Panc1 (cell line): Measurements from ENCODE around the gene SETD7. TPM values are rescaled to one million over a fixed set of nuclear protein-coding genes. Genes with fewer than 3 reads are reported as not detected.

Experiments used
- ATAC-seq: fragments of 200-7000 bp; cut with Tn5 transposase; 2 replicates; pipeline ENCODE4 v1.9.1; 2020; ENCODE audit warnings: mild to moderate bottlenecking, moderate library complexity
- BruUV-seq: library from RNA; stranded (reverse); fragments of 400-500 nt; replicated peaks from 2 replicates; lab custom pipeline; 2021; lab: Mats Ljungman, UMichigan
- CTCF ChIA-PET: fragments of 300-600 bp; sonication (Branson Sonifier 250); formaldehyde crosslinking; loops from one replicate; lab custom pipeline; 2022; ENCODE audit warnings: antibody characterized with exemption; lab: Charles Lee
- POLR2A ChIA-PET: fragments of 300-600 bp; sonication (Branson Sonifier 250); formaldehyde crosslinking; loops from one replicate; lab custom pipeline; 2022; ENCODE audit warnings: antibody characterized with exemption; lab: Charles Lee
- DNase-seq: peaks from one replicate; pipeline ENCODE4 v3.0.0-alpha.2; 2010; ENCODE audit warnings: low read depth, low spot score
- H3K27ac ChIP-seq: 2 replicates; pipeline ENCODE4 v1.5.1; 2011; ENCODE audit warnings: mild to moderate bottlenecking, low read length, inconsistent platforms
- H3K27me3 ChIP-seq: fragments of 200-500 bp; sonication (Bioruptor generic); 2 replicates; pipeline ENCODE4 v1.6.0; 2014; ENCODE audit warnings: low read length, inconsistent platforms; ENCODE audit not compliant: control insufficient read depth, insufficient read depth
- H3K36me3 ChIP-seq: fragments of 200-500 bp; sonication (Bioruptor generic); 2 replicates; pipeline ENCODE4 v1.5.1; 2014; ENCODE audit warnings: inconsistent platforms, mild to moderate bottlenecking, low read length, moderate library complexity; ENCODE audit not compliant: control insufficient read depth, insufficient read depth
- H3K4me1 ChIP-seq: 2 replicates; pipeline ENCODE4 v1.5.1; 2011; ENCODE audit warnings: inconsistent platforms, mild to moderate bottlenecking, low read length, moderate library complexity; ENCODE audit not compliant: control insufficient read depth, insufficient read depth
- H3K4me3 ChIP-seq, 2 experiments: 2 replicates each; pipeline ENCODE4 v1.5.1; 2011 to 2012; ENCODE audit warnings: low read depth in 2 of 2, low read length in 2 of 2, mild to moderate bottlenecking in 2 of 2, inconsistent platforms in 1 of 2, moderate library complexity in 1 of 2
- H3K9me3 ChIP-seq: fragments of 200-500 bp; sonication (Bioruptor generic); 2 replicates; pipeline ENCODE4 v1.5.1; 2014; ENCODE audit warnings: low read depth, mild to moderate bottlenecking, inconsistent platforms, low read length, moderate library complexity; ENCODE audit not compliant: control insufficient read depth, insufficient read depth
- CTCF ChIP-seq: fragments of 450-650 bp; IDR thresholded peaks from 2 replicates; pipeline ENCODE4 v1.5.1; 2017; ENCODE audit warnings: mild to moderate bottlenecking
- POLR2AphosphoS5 ChIP-seq: IDR thresholded peaks from 2 replicates; pipeline ENCODE4 v1.6.1; 2012; ENCODE audit warnings: mild to moderate bottlenecking, low read depth, low read length, moderate library complexity
- REST ChIP-seq, 2 experiments: IDR thresholded peaks; 2 replicates each; pipeline ENCODE4 v1.6.1; 2011 to 2012; ENCODE audit warnings: low read depth in 2 of 2, control low read depth in 1 of 2, low read length in 1 of 2, mild to moderate bottlenecking in 1 of 2, moderate library complexity in 1 of 2; ENCODE audit not compliant: insufficient read depth in 1 of 2
- SIN3A ChIP-seq: IDR thresholded peaks from 2 replicates; pipeline ENCODE4 v1.6.1; 2012; ENCODE audit warnings: low read depth, mild to moderate bottlenecking, low read length, moderate library complexity, borderline replicate concordance; ENCODE audit not compliant: insufficient read depth
- TCF7L2 ChIP-seq: IDR thresholded peaks from 2 replicates; pipeline ENCODE4 v1.6.1; 2011; ENCODE audit warnings: mild to moderate bottlenecking, low read depth, low read length, inconsistent platforms
- in situ Hi-C: cut with HindIII; loops from 2 replicates; pipeline ENCODE4 v1.10.0; 2016; ENCODE audit warnings: low sequenced_read_pairs, low pct_unique_long_range_greater_than_20kb
- intact Hi-C: fragments of 100-400 bp; cut with micrococcal nuclease; formaldehyde crosslinking; loops from one replicate; pipeline ENCODE4 v1.10.0; 2022; ENCODE audit not compliant: unreplicated experiment
- total RNA-seq: library from RNA; stranded (reverse); gene quantifications from one replicate; pipeline ENCODE4 v1.2.1, GENCODE V29; 2021; ENCODE audit not compliant: unreplicated experiment

The SETD7 gene
- total RNA-seq, 1 experiment from 2014 or later: 24.8 TPM

- ChIA-PET POLR2A (no interaction called here), CTCF (no interaction called here)
- Histone ChIP-seq H3K9me3 (no peaks in the 10 kb centered on the region), H3K27ac (no peak overlapping the region), H3K4me1 (no peaks in the 10 kb centered on the region), H3K4me3 (no peak overlapping the region), H3K27me3 (no peaks in the 10 kb centered on the region), H3K36me3 (no peaks in the 10 kb centered on the region)
- in situ Hi-C loops (no loop called here), intact Hi-C loops (no loop called here)
- ATAC-seq (no peak), DNase-seq (no peak)
- TF ChIP-seq TCF7L2 (no peak), CTCF (no peak), POLR2AphosphoS5 (no peak), SIN3A (no peak), REST (IDR thresholded peaks at IDR 0.05; ENCODE audit: insufficient read depth in 1 of 2, low read depth in 2 of 2, low read length in 1 of 2) (no peak)
- BruUV-seq: no TSS peak
Measured at GRCh38 chr4:139511320-139511719, 44.7 kb downstream of the SETD7 start.

GRCh38 chr4:139509727-139510410 lies 46.1 kb downstream of the SETD7 start:
- Histone ChIP-seq H3K27ac (no peak overlapping the region), H3K27me3 (no peaks in the 10 kb centered on the region), H3K9me3 (no peaks in the 10 kb centered on the region), H3K4me1 (no peaks in the 10 kb centered on the region), H3K4me3 (no peak overlapping the region), H3K36me3 (no peaks in the 10 kb centered on the region)
- TF ChIP-seq CTCF (peak; percentile 54), TCF7L2 (no peak)
- POLR2A ChIA-PET: interaction anchor here (0.6 kb wide), 1 partner anchor 23 kb away, joined by 3 read pairs; no protein-coding TSS in a partner anchor
- DNase-seq: no peak
- ATAC-seq: peak; percentile 76; the same call in 1 of the 2 replicates
- no TSS peak for BruUV-seq
- CTCF ChIA-PET: interaction anchor here (0.7 to 1.3 kb wide), 2 partner anchors 13 to 14 kb away, joined by 3 read pairs; no protein-coding TSS in a partner anchor
- in situ Hi-C loops: no loop called here
- intact Hi-C loops: no loop called here
